ENCODE measurements around the gene CRY2.
A peak's percentile ranks its signal among the peaks of the same experiment; 100 is the strongest.

The CRY2 gene

GRCh38 chr11:45846974-45847910 is at the start of gene CRY2:
TSS of gene CRY2 (plus strand) at chr11:45847475. CDS start at chr11:45847491, 16 bp downstream.
- TF ChIP-seq CTCF (IDR thresholded peaks at IDR 0.05; ENCODE audit: borderline replicate concordance, insufficient read depth, low read depth, low read length), result no peak
- peak within 1 kb of the TSS; percentile 93 for H3K4me3 ChIP-seq (ENCODE audit: low read depth, low read length)

GRCh38 chr11:45798793-45799441 is 48.4 kb upstream of the CRY2 start:
- no peak for TF ChIP-seq CTCF (IDR thresholded peaks at IDR 0.05; ENCODE audit: borderline replicate concordance, insufficient read depth, low read depth, low read length)
- H3K4me3 ChIP-seq (ENCODE audit: low read depth, low read length), result no peak overlapping the region

- TF ChIP-seq CTCF (IDR thresholded peaks at IDR 0.05; ENCODE audit: borderline replicate concordance, insufficient read depth, low read depth, low read length), result no peak
- H3K4me3 ChIP-seq (ENCODE audit: low read depth, low read length), result no peak overlapping the region
Observed at GRCh38 chr11:45799562-45799961, 47.7 kb upstream of the CRY2 start.

GRCh38 chr11:45800261-45800660 is 47.0 kb upstream of the CRY2 start:
- no peak overlapping the region for H3K4me3 ChIP-seq (ENCODE audit: low read depth, low read length)

DNA sequence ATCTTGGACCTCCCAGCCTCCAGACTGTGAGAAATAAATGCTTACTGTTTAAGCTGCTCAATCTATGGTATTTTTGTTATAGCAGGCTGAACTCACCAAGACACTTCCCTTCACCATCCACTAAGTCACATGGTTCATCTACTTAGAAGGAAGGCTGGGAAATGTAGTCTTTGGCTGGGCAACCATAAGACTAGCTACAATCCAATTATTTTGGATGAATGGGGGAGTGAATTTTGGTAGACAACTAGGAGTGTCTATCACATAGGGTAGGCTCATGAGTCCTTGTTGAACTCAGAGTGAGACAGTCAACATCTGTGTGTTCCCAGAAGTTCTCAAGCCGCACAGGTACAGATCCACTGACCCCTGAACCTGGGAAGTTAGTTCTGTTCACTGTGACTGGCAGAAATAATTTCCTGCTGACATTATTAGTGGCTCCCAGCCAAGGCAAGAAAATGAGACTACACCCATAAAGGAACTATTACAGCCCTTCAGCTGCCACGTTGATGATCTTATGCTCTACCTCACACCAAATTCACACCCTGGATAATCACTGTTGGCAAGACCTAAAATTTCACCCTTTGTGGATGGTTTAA is 45.5 kb upstream of the CRY2 start:
- H3K4me3 ChIP-seq (ENCODE audit: low read depth, low read length), result no peak overlapping the region
- TF ChIP-seq CTCF (IDR thresholded peaks at IDR 0.05; ENCODE audit: borderline replicate concordance, insufficient read depth, low read depth, low read length), result no peak

More at GRCh38 chr11:45800261-45800660, 47.0 kb upstream of the CRY2 start:
- no peak for TF ChIP-seq CTCF (IDR thresholded peaks at IDR 0.05; ENCODE audit: borderline replicate concordance, insufficient read depth, low read depth, low read length)

GRCh38 chr11:45802531-45803317 is 44.6 kb upstream of the CRY2 start:
- no peak overlapping the region for H3K4me3 ChIP-seq (ENCODE audit: low read depth, low read length)
- no peak for TF ChIP-seq CTCF (IDR thresholded peaks at IDR 0.05; ENCODE audit: borderline replicate concordance, insufficient read depth, low read depth, low read length)
